ENCODE results near the gene ZIM2.
"Not testable (repeated sequence)": the region's sequence is repeated elsewhere in the genome, so short reads cannot be mapped to it uniquely, and the experiment has no call there.

Gene ZIM2

GRCh38 chr19:56840451-56841192 is at the start of gene ZIM2, which contains the start of gene PEG3:
Gene ZIM2, minus strand, starts transcription at chr19:56840726. Its CDS starts 16,449 bp downstream, at chr19:56824277.
Gene PEG3, minus strand, starts transcription at chr19:56840726. Its CDS starts 16,071 bp downstream, at chr19:56824655.
- DNase-seq (ENCODE audit: low read depth in 2 of 2): no peak

DNA sequence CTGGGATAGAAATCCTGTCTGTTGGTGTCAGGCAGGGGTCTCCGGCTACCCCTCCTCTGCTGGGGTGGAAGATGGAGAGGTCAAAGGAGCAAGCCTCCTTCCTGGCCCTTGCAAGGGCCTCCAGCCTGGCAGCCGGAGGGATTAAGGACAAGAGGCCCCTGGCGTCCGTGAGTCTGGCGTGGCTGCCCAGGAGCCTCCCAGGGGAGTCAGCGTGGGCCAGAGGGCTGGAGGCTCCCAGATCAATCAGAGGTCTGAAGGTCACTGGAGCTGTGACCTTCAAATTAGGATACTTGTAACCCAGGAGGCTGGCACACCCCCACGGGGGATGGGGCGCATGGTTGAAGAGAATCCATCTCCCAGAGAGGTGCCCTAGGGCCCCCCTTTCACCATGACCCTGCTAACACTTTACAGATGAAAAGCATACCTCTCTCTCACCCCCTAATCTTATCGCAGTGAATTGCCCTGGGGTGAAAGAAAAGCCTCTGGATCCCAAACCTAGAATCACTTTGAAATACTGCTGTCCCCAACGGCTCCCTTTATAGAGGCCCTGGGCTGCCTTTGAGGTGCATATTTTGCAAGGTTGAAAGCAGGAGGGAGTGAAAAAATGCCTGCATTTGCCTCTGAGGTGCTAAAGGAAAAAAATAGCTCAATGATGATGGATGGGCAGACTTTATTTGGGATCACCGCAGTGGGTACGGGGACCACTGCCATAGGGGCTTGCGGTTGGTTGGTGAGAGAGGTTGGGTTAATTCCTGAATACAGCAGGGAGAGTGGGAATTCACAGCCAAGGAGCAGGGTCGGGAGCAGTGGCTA is 44.9 kb upstream of the ZIM2 start:
- DNase-seq (ENCODE audit: low read depth in 2 of 2): no peak

GRCh38 chr19:56884441-56884840 is 43.9 kb upstream of the ZIM2 start:
- no peak for DNase-seq (ENCODE audit: low read depth in 2 of 2)

GRCh38 chr19:56880592-56881190 is 40.2 kb upstream of the ZIM2 start:
- no peak for DNase-seq (ENCODE audit: low read depth in 2 of 2)

DNA sequence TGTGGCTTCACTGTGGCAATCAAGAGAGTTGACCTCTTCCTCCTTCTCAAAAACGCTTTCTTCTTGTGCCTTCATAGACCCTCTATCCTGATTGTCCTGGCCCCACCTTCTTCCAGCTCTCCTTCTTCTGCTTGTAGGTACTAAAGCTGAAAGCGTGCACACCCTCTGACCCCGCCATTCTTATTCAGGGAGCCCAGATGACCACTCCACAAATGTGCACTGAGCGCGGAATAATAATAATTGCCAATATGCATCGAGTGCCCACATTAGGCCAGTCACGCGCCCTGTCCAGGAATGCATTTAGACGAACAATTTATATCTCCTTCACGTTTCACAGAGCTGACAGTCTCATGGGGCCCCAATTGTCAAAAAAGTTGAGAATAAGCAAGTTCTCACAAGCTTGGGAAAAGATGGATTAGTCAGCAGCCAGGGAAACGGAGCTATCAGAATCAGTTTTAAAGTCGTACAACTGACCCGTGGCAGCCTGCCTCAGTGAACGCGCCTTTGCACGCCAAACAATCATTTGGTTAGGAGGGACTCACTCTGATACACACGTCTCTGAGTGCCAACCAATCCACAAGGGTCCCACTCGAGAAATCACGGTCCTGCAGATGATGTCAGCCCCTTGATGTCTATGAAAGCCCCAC is 36.7 kb upstream of the ZIM2 start:
- DNase-seq (ENCODE audit: low read depth in 2 of 2): no peak

GRCh38 chr19:56875717-56876116 is 35.2 kb upstream of the ZIM2 start:
- DNase-seq (ENCODE audit: low read depth in 2 of 2): no peak

GRCh38 chr19:56874530-56874929 is 34.0 kb upstream of the ZIM2 start:
- DNase-seq (ENCODE audit: low read depth in 2 of 2): no peak

DNA sequence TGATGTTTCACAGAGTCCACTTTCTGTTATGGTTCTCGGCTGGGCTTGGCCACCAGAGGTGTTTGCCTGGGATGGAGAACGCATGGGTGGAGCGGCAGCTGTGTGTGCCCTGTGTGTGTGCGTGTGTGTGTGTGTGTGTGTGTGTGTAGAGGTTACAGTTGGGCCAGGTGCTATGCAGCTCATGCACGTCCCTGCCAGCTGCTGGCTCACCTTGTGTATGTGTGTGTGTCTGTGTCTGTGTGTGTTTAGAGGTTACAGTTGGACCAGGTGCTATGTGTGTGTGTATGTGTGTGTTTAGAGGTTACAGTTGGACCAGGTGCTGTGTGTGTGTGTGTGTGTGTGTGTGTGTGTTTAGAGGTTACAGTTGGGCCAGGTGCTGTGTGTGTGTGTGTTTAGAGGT is 33.0 kb upstream of the ZIM2 start:
- DNase-seq (ENCODE audit: low read depth in 2 of 2): no peak

DNA sequence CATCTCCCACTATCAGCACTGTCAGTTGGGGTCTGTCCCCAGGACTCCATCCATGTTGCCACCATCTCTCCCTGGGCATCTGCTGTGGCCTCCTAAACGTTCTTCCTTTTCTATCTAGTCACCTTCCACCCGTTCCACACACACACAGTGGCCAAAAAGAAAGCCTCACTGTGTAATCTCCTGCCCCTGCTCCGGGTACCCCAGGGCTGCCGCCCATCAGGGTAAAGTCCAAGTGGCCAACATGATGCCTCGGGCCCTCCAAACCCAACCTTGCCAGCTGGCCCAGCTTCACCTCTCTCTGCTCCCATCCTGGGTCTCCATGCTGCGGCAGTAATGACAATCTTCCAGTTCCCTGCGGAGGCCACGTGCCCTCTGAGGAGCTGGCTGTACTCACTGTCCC is 29.4 kb upstream of the ZIM2 start:
- DNase-seq (ENCODE audit: low read depth in 2 of 2): no peak

DNA sequence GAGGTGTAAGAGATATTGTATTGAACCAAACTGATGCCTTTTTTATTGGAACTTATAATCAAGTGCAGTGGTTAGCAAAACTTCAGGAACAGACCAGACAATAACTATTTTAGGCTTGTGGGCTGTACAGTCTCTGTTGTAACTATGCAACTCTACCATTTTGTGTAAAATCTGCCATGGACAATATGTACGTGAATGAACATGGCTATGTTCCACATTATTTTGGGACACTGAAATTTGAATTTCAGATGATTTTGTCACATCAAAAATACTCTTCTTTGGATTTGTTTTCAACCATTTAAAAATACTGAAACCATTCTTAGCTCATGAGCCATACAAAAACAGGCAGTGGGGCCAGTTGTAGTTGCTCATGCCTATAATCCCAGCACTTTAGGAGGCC is 27.9 kb upstream of the ZIM2 start:
- DNase-seq (ENCODE audit: low read depth in 2 of 2): no peak

GRCh38 chr19:56866538-56866937 is 26.0 kb upstream of the ZIM2 start:
- DNase-seq (ENCODE audit: low read depth in 2 of 2): no peak

DNA sequence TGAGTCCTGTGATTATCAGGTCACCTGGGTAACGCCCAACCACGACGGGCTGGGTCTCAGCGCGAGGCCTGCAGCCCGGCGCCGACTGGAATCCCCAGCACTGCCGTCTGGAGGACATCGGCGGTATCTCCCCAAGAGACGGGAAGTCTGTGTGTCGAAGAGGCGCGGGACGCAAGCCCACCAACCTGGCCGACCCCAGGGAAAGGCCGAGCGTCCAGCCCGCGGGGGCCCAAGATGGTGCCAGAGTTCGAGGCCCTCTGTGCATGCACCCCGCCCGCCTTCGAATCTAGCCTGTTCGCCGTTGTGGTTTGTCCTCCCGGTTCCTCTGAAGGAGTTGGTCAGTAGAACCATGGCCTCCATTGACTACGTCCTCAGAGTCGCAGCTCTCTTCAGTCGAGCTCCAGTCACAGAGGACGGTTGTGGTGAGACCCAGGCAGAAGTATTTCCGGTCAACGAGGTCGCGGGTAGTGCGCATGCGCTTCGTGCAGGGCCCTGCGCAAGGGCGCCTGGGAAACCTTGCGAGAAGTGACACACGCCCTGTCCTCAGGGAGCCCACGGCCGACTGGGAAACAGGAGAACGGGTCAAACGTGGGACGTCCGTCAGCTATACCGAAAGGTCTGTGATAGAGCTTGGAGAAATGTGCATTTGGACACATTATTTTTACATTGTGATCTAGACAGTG is 24.1 kb upstream of the ZIM2 start:
- DNase-seq (ENCODE audit: low read depth in 2 of 2): no peak

DNA sequence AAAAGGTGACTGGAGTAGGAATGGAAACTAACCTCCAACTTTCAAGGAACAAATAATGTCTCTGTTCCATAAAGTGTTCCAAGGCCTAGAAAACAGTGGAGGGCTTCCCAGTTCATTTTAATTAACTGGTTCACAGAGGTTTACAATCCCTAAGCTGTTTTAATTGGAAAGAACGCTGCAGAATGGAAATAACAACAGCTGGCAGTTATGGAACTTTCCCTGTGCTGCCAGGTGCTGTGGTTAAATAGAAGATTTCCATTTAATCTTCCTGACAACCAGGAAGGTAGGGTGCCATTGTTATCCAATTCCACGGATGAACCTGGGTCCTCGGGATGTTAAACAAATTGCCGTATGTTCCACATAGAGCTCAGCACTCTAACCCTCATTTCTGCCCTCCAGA is 22.2 kb upstream of the ZIM2 start:
- DNase-seq (ENCODE audit: low read depth in 2 of 2): no peak

GRCh38 chr19:56860409-56860808 is 19.9 kb upstream of the ZIM2 start:
- DNase-seq (ENCODE audit: low read depth in 2 of 2): not testable (repeated sequence)

DNA sequence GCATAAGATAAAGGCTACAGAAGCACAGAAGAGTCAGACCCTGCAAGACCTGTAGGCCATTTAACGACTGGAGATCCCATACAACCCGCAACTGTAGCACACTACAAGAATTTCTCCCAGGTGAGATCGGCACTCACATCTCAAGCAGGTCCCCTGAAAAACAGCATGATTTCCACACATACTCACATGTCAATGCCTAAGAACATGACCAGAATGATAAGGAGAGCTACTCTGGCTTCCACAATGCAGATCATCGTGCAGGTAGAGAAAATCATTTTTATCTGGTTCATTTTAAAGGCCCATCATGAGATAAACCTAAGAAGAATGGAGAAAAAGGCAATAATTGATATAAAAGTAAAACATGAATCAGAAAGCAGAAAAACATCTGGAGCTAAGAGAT is 17.5 kb upstream of the ZIM2 start:
- no peak for DNase-seq (ENCODE audit: low read depth in 2 of 2)

DNA sequence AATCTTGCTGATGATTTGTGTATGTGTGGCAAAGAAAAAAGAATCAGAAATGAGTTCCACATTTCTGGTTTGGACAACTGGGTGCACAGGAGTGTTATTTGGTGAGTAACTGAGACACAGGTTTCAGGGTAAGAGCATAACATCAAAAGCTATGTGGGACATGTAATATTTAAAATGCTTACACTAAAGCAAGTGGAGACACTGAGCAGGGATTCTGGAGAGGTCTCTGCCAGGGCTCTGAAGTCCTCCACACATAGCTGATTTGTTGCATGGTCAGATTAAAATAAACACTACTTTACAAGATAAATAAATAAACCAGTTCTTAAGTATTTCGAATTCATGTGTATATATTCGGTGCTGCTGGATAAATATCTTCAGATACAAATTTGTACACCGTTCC is 16.3 kb upstream of the ZIM2 start:
- DNase-seq (ENCODE audit: low read depth in 2 of 2): no peak

DNA sequence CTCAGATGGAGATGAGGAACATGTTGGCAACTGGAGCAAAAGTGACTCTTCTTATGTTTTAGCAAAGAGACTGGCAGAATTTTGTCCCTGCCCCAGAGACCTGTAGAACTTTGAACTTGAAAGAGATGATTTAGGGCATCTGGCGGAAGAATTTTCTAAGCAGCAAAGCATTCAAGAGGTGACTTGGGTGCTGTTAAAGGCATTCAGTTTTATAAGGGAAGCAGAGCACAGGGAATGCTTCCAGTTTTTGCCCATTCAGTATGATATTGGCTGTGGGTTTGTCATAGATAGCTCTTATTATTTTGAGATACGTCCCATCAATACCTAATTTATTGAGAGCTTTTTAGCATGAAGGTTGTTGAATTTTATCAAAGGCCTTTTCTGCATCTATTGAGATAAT is 11.8 kb upstream of the ZIM2 start:
- DNase-seq (ENCODE audit: low read depth in 2 of 2): not testable (repeated sequence)

GRCh38 chr19:56848166-56848565 is 7.6 kb upstream of the ZIM2 start:
- DNase-seq (ENCODE audit: low read depth in 2 of 2): no peak

GRCh38 chr19:56842412-56842811 is 1.9 kb upstream of the ZIM2 start:
- DNase-seq (ENCODE audit: low read depth in 2 of 2): no peak

DNA sequence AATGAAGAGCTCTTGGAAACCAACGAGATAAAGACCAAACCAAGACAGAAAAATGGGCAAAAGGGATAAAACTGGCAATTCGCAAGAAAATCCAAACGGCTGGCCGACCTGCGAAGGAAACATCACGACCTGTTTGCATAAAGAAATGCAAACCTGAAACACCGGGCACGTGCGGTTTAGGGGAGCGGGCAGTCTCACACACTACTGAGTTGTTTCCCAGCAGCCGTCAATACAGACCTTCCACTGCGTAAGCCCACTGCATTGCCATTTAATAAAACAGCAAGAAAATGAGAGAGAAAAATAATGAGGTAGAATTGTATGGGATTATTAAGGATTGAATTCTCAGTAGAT is 642 bp upstream of the ZIM2 start:
- DNase-seq (ENCODE audit: low read depth in 2 of 2): no peak

- DNase-seq (ENCODE audit: low read depth in 2 of 2): no peak
Measured at GRCh38 chr19:56839652-56840450, 675 bp downstream of the ZIM2 start.

All from stimulated activated CD8-positive, alpha-beta memory T cell treated with anti-CD3 and anti-CD28 coated beads, Interleukin-2, amount 100 ng/mL, for 1 hour (primary cell).